OCI-LY1 (cell line): ENCODE data around the gene TSPYL1.

ENCODE experiments used
- H2AFZ ChIP-seq: fragments of 200-600 bp; sonication (generic), shearing (Covaris generic); 2 replicates; pipeline ENCODE4 v1.6.0; 2014; ENCODE audit warnings: antibody characterized with exemption, mild to moderate bottlenecking, low read length
- H3F3A ChIP-seq: fragments of 200-600 bp; sonication (generic), shearing (Covaris generic); 2 replicates; pipeline ENCODE4 v1.6.0; 2014; ENCODE audit warnings: mild to moderate bottlenecking, antibody characterized with exemption, low read length, moderate library complexity; ENCODE audit not compliant: insufficient read depth
- H3K27ac ChIP-seq: fragments of 200-600 bp; sonication (generic); 2 replicates; pipeline ENCODE4 v1.5.1; 2014; ENCODE audit warnings: low read length, mixed run types, mild to moderate bottlenecking, low read depth; ENCODE audit not compliant: poor library complexity, severe bottlenecking
- H3K27me3 ChIP-seq: fragments of 200-600 bp; sonication (generic); 2 replicates; pipeline ENCODE4 v1.6.0; 2014; ENCODE audit warnings: antibody characterized with exemption, mild to moderate bottlenecking, low read length, moderate library complexity; ENCODE audit not compliant: insufficient read depth
- H3K36me3 ChIP-seq: fragments of 200-600 bp; sonication (generic); 2 replicates; pipeline ENCODE4 v1.6.1; 2014; ENCODE audit warnings: mild to moderate bottlenecking, antibody characterized with exemption, low read length, moderate library complexity, mixed read lengths; ENCODE audit not compliant: insufficient read depth
- H3K4me1 ChIP-seq: fragments of 200-600 bp; sonication (generic); 2 replicates; pipeline ENCODE4 v1.5.1; 2014; ENCODE audit warnings: mild to moderate bottlenecking, low read length, moderate library complexity; ENCODE audit not compliant: insufficient read depth, severe bottlenecking
- H3K4me2 ChIP-seq: fragments of 200-600 bp; sonication (generic), shearing (Covaris generic); 2 replicates; pipeline ENCODE4 v1.6.1; 2014; ENCODE audit warnings: low read length
- H3K4me3 ChIP-seq: fragments of 200-600 bp; sonication (generic); 2 replicates; pipeline ENCODE4 v1.5.1; 2014; ENCODE audit warnings: low read length, low read depth, mild to moderate bottlenecking, mixed read lengths; ENCODE audit not compliant: poor library complexity, severe bottlenecking
- H3K79me2 ChIP-seq: fragments of 200-600 bp; shearing (Covaris generic); 2 replicates; pipeline ENCODE4 v1.6.1; 2016; ENCODE audit warnings: mixed run types, low read length, mixed read lengths; ENCODE audit not compliant: insufficient read depth
- H3K9ac ChIP-seq: fragments of 200-600 bp; sonication (generic), shearing (Covaris generic); 2 replicates; pipeline ENCODE4 v1.6.1; 2014; ENCODE audit warnings: mild to moderate bottlenecking, low read length, mixed read lengths
- H3K9me2 ChIP-seq: fragments of 200-600 bp; sonication (generic), shearing (Covaris generic); 2 replicates; pipeline ENCODE4 v1.6.1; 2014; ENCODE audit warnings: low read depth, mild to moderate bottlenecking, low read length, mixed read lengths
- H3K9me3 ChIP-seq: fragments of 200-600 bp; shearing (Covaris generic); 2 replicates; pipeline ENCODE4 v1.6.1; 2014; ENCODE audit warnings: low read length, mixed read lengths
- H4K20me1 ChIP-seq: fragments of 200-600 bp; sonication (generic), shearing (Covaris generic); 2 replicates; pipeline ENCODE4 v1.6.0; 2016; ENCODE audit warnings: mild to moderate bottlenecking, low read length; ENCODE audit not compliant: insufficient read depth
- EZH2 ChIP-seq: fragments of 200-600 bp; sonication (generic), shearing (Covaris generic); IDR thresholded peaks from 2 replicates; pipeline ENCODE4 v1.8.0; 2017; ENCODE audit warnings: borderline replicate concordance, mixed run types, mild to moderate bottlenecking, antibody characterized with exemption, low read length, moderate library complexity, mixed read lengths
- TF ChIP-seq, protein P1 (sequence below): fragments of 200-600 bp; sonication (generic), shearing (Covaris generic); IDR thresholded peaks from 2 replicates; pipeline ENCODE4 v1.5.1; 2017; ENCODE audit warnings: mild to moderate bottlenecking, antibody characterized with exemption, low read length, moderate library complexity, mixed read lengths

The TSPYL1 gene

DNA sequence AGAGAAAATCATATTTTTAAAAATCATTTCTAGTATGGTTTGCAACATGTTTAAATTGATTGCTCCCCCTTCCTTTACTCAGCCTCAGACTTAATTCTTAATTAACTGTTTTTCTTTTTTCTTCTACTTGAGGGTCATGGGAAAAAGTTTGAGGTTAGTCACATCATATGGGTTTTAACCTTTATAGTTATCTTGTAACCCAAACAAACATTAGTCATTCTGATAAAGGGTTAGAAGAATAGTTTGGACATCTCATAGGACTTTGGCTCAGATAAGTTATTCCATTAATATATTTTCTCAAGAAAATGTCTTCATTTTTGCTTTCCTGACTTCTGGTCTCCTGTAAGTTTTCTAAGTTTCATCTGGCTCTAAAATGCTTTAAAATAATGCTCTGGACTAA, 34.5 kb upstream of the TSPYL1 start:
- Histone ChIP-seq H3K9me2 (no peaks in the 10 kb centered on the region), H3K4me1 (no peaks in the 10 kb centered on the region), H2AFZ (no peak overlapping the region), H3K79me2 (no peaks in the 10 kb centered on the region), H3F3A (no peaks in the 10 kb centered on the region), H4K20me1 (no peaks in the 10 kb centered on the region), H3K27ac (no peak overlapping the region), H3K4me2 (no peak overlapping the region), H3K9ac (no peak overlapping the region), H3K4me3 (no peak overlapping the region), H3K27me3 (no peaks in the 10 kb centered on the region), H3K36me3 (no peaks in the 10 kb centered on the region), H3K9me3 (no peaks in the 10 kb centered on the region)
- TF ChIP-seq, protein P1, sequence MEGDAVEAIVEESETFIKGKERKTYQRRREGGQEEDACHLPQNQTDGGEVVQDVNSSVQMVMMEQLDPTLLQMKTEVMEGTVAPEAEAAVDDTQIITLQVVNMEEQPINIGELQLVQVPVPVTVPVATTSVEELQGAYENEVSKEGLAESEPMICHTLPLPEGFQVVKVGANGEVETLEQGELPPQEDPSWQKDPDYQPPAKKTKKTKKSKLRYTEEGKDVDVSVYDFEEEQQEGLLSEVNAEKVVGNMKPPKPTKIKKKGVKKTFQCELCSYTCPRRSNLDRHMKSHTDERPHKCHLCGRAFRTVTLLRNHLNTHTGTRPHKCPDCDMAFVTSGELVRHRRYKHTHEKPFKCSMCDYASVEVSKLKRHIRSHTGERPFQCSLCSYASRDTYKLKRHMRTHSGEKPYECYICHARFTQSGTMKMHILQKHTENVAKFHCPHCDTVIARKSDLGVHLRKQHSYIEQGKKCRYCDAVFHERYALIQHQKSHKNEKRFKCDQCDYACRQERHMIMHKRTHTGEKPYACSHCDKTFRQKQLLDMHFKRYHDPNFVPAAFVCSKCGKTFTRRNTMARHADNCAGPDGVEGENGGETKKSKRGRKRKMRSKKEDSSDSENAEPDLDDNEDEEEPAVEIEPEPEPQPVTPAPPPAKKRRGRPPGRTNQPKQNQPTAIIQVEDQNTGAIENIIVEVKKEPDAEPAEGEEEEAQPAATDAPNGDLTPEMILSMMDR: no peak
- no peak for TF ChIP-seq EZH2

DNA sequence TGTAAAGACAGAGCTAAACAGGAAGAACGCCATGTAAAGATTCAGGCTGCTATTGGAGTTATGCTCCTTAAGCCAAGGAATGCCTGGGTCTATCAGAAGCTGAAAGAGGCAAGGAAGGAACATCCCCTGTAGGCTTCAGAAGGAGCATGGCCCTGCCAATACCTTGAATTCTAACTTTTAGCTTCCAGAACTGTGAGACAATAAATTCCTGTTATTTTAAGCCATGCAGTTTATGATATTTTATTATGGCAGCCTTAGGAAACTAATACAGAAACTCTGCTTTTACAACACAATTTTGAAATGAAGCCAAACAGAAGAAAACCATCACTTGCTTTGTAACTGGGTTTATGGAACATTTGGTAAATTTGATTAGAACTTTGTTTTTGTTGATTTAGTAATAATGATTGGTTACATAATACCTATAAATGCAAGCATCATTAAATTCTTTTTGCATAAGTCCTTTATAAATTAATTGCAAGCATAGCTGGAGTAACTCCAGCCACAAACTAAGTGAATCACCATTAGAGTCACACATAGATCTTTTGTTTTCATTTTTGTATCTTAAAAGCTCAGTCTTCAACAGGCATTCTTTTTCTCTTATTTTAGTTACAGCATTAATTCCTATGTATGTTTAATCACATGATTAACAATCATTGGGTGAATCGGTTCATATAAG, 33.5 kb upstream of the TSPYL1 start:
- H3K9me2 ChIP-seq: no peaks in the 10 kb centered on the region
- no peaks in the 10 kb centered on the region for H3K36me3 ChIP-seq
- no peak overlapping the region for H2AFZ ChIP-seq
- no peak overlapping the region for H3K4me3 ChIP-seq
- no peaks in the 10 kb centered on the region for H3K79me2 ChIP-seq
- H3K27ac ChIP-seq: no peak overlapping the region
- no peaks in the 10 kb centered on the region for H3F3A ChIP-seq
- no peak overlapping the region for H3K9ac ChIP-seq
- H3K4me1 ChIP-seq: no peaks in the 10 kb centered on the region
- no peaks in the 10 kb centered on the region for H3K27me3 ChIP-seq
- H3K9me3 ChIP-seq: no peaks in the 10 kb centered on the region
- no peaks in the 10 kb centered on the region for H4K20me1 ChIP-seq
- TF ChIP-seq EZH2: no peak
- TF ChIP-seq, protein P1: no peak
- H3K4me2 ChIP-seq: no peak overlapping the region

DNA sequence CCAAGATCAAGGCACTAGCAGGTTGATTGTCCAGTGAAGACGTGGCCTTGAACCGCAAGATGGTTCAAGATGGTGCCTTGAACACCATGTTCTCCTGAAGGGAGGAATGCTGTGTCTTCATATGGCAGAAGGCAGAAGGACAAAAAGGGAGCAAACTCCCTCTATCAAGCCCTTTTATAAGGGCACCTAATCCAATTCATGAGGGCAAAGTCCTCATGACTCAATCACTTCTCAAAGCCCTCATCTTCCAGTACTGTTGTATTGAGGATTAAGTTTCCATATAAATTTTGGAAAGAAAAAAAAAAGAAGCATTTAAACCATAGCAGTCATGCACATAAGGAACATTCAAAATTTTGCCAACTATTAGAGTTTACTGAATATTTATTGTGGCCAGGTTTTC, 29.9 kb upstream of the TSPYL1 start:
- Histone ChIP-seq H4K20me1 (no peaks in the 10 kb centered on the region), H3K4me3 (no peak overlapping the region), H3K9me2 (no peaks in the 10 kb centered on the region), H3K27ac (no peak overlapping the region), H3K9ac (no peak overlapping the region), H3K27me3 (no peaks in the 10 kb centered on the region), H3K79me2 (no peaks in the 10 kb centered on the region), H3K4me1 (no peaks in the 10 kb centered on the region), H3K4me2 (no peak overlapping the region), H3K36me3 (no peaks in the 10 kb centered on the region), H3K9me3 (no peaks in the 10 kb centered on the region), H2AFZ (no peak overlapping the region), H3F3A (no peaks in the 10 kb centered on the region)
- TF ChIP-seq, protein P1: no peak
- TF ChIP-seq EZH2: no peak
